OCI-LY3 (cell line): ENCODE results near the gene GAL3ST3.
"Not testable (repeated sequence)": the region's sequence is repeated elsewhere in the genome, so short reads cannot be mapped to it uniquely, and the experiment has no call there.

ENCODE experiments used
- EZH2phosphoT487 ChIP-seq: fragments of 200-600 bp; shearing (Covaris generic); IDR thresholded peaks from 2 replicates; pipeline ENCODE4 v1.6.1; 2018; ENCODE audit warnings: antibody characterized with exemption, mixed run types, low read depth
- TF ChIP-seq, protein P1 (sequence below): fragments of 200-600, 300-600 bp; sonication (generic); IDR thresholded peaks from 2 replicates; pipeline ENCODE4 v1.5.1; 2014; ENCODE audit warnings: antibody characterized with exemption, low read length, low read depth

DNA sequence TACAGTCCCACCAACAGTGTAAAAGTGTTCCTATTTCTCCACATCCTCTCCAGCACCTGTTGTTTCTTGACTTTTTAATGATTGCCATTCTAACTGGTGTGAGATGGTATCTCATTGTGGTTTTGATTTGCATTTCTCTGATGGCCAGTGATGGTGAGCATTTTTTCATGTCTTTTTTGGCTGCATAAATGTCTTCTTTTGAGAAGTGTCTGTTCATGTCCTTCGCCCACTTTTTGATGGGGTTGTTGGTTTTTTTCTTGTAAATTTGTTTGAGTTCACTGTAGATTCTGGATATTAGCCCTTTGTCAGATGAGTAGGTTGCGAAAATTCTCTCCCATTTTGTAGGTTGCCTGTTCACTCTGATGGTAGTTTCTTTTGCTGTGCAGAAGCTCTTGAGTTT, 43.2 kb upstream of the GAL3ST3 start:
- TF ChIP-seq, protein P1, sequence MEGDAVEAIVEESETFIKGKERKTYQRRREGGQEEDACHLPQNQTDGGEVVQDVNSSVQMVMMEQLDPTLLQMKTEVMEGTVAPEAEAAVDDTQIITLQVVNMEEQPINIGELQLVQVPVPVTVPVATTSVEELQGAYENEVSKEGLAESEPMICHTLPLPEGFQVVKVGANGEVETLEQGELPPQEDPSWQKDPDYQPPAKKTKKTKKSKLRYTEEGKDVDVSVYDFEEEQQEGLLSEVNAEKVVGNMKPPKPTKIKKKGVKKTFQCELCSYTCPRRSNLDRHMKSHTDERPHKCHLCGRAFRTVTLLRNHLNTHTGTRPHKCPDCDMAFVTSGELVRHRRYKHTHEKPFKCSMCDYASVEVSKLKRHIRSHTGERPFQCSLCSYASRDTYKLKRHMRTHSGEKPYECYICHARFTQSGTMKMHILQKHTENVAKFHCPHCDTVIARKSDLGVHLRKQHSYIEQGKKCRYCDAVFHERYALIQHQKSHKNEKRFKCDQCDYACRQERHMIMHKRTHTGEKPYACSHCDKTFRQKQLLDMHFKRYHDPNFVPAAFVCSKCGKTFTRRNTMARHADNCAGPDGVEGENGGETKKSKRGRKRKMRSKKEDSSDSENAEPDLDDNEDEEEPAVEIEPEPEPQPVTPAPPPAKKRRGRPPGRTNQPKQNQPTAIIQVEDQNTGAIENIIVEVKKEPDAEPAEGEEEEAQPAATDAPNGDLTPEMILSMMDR: not testable (repeated sequence)
- not testable (repeated sequence) for TF ChIP-seq EZH2phosphoT487
